H9 (cell line): Measurements from ENCODE around the gene TTLL13. TPM values are rescaled to one million over a fixed set of nuclear protein-coding genes. Genes with fewer than 3 reads are reported as not detected.

ENCODE experiments used
- DNase-seq: peaks from one replicate; pipeline ENCODE4 v3.0.0-alpha.2; 2017
- H2AFZ ChIP-seq: one replicate; pipeline ENCODE4 v1.6.1; 2013; ENCODE audit warnings: mild to moderate bottlenecking, low read length, control low read depth, moderate library complexity
- H2AK5ac ChIP-seq: 2 replicates; pipeline ENCODE4 v1.6.1; 2013; ENCODE audit warnings: low read length, control low read depth, mixed read lengths; ENCODE audit not compliant: insufficient read length
- H2BK120ac ChIP-seq: one replicate; pipeline ENCODE4 v1.6.1; 2013; ENCODE audit warnings: low read depth, mild to moderate bottlenecking, low read length, control low read depth, inconsistent platforms; ENCODE audit not compliant: poor library complexity, severe bottlenecking
- H2BK12ac ChIP-seq: 2 replicates; pipeline ENCODE4 v1.6.1; 2013; ENCODE audit warnings: low read length, control low read depth, mixed read lengths, low read depth; ENCODE audit not compliant: insufficient read length
- H2BK15ac ChIP-seq: 2 replicates; pipeline ENCODE4 v1.6.1; 2013; ENCODE audit warnings: low read depth, low read length, control low read depth
- H2BK20ac ChIP-seq: one replicate; pipeline ENCODE4 v1.6.1; 2013; ENCODE audit warnings: low read depth, mild to moderate bottlenecking, low read length, control low read depth, inconsistent platforms; ENCODE audit not compliant: poor library complexity, severe bottlenecking
- H2BK5ac ChIP-seq: 2 replicates; pipeline ENCODE4 v1.6.1; 2013; ENCODE audit warnings: low read length, control low read depth, mixed read lengths; ENCODE audit not compliant: insufficient read length
- H3K14ac ChIP-seq: 2 replicates; pipeline ENCODE4 v1.6.1; 2013; ENCODE audit warnings: low read length, control low read depth; ENCODE audit not compliant: insufficient read depth
- H3K18ac ChIP-seq: 2 replicates; pipeline ENCODE4 v1.6.1; 2013; ENCODE audit warnings: low read depth, mild to moderate bottlenecking, mixed read lengths, low read length, control low read depth; ENCODE audit not compliant: insufficient read length
- H3K23ac ChIP-seq: 2 replicates; pipeline ENCODE4 v1.6.1; 2013; ENCODE audit warnings: low read length, control low read depth, mixed read lengths, low read depth; ENCODE audit not compliant: insufficient read length
- H3K23me2 ChIP-seq: 2 replicates; pipeline ENCODE4 v1.6.1; 2013; ENCODE audit warnings: low read depth, mild to moderate bottlenecking, mixed read lengths, low read length, control low read depth; ENCODE audit not compliant: insufficient read length, poor library complexity, severe bottlenecking
- H3K27ac ChIP-seq: 2 replicates; pipeline ENCODE4 v1.5.1; 2013; ENCODE audit warnings: low read length, control low read depth, mixed read lengths, low read depth; ENCODE audit not compliant: insufficient read length
- H3K27me3 ChIP-seq: 2 replicates; pipeline ENCODE4 v1.6.1; 2013; ENCODE audit warnings: low read length, control low read depth, inconsistent platforms; ENCODE audit not compliant: insufficient read depth
- H3K4ac ChIP-seq: 2 replicates; pipeline ENCODE4 v1.6.1; 2013; ENCODE audit warnings: low read depth, mild to moderate bottlenecking, control low read depth, inconsistent platforms, low read length, moderate library complexity
- H3K4me1 ChIP-seq: 2 replicates; pipeline ENCODE4 v1.6.1; 2013; ENCODE audit warnings: low read length, control low read depth, inconsistent platforms; ENCODE audit not compliant: insufficient read depth
- H3K4me2 ChIP-seq: 2 replicates; pipeline ENCODE4 v1.6.1; 2013; ENCODE audit warnings: low read length, control low read depth, mixed read lengths; ENCODE audit not compliant: insufficient read length, insufficient read depth
- H3K56ac ChIP-seq: 2 replicates; pipeline ENCODE4 v1.6.1; 2013; ENCODE audit warnings: low read depth, mild to moderate bottlenecking, mixed read lengths, low read length, control low read depth; ENCODE audit not compliant: insufficient read length
- H3K79me1 ChIP-seq: 2 replicates; pipeline ENCODE4 v1.6.1; 2013; ENCODE audit warnings: low read depth, mild to moderate bottlenecking, moderate library complexity, low read length, control low read depth, inconsistent platforms; ENCODE audit not compliant: insufficient read depth, poor library complexity, severe bottlenecking
- H3K79me2 ChIP-seq: 2 replicates; pipeline ENCODE4 v1.6.1; 2013; ENCODE audit warnings: low read length, control low read depth, inconsistent platforms; ENCODE audit not compliant: insufficient read depth
- H3K9ac ChIP-seq: 2 replicates; pipeline ENCODE4 v1.6.1; 2013; ENCODE audit warnings: low read length, control low read depth, mixed read lengths; ENCODE audit not compliant: insufficient read length; ENCODE audit errors: extremely low read depth
- H3K9me3 ChIP-seq: one replicate; pipeline ENCODE4 v1.6.1; 2013; ENCODE audit warnings: low read depth, low read length, inconsistent platforms; ENCODE audit not compliant: control insufficient read depth
- H3T11ph ChIP-seq: one replicate; pipeline ENCODE4 v1.6.1; 2013; ENCODE audit warnings: mild to moderate bottlenecking, low read length, control low read depth, inconsistent platforms
- H4K20me1 ChIP-seq: one replicate; pipeline ENCODE4 v1.6.1; 2013; ENCODE audit not compliant: control insufficient read depth, insufficient read length, insufficient read depth
- H4K5ac ChIP-seq: 2 replicates; pipeline ENCODE4 v1.6.1; 2013; ENCODE audit warnings: low read depth, mild to moderate bottlenecking, mixed read lengths, low read length, control low read depth; ENCODE audit not compliant: insufficient read length
- H4K8ac ChIP-seq: replicated peaks from 2 replicates; pipeline ENCODE4 v1.6.1; 2013; ENCODE audit warnings: low read length, control low read depth, mixed read lengths, low read depth; ENCODE audit not compliant: insufficient read length
- H4K91ac ChIP-seq: 2 replicates; pipeline ENCODE4 v1.6.1; 2013; ENCODE audit warnings: low read depth, mild to moderate bottlenecking, moderate library complexity, mixed read lengths, low read length, control low read depth; ENCODE audit not compliant: insufficient read length
- H3K27ac Mint-ChIP-seq, 3 experiments: 2 replicates in 2 of 3; 3 replicates in 1 of 3; pipeline ENCODE4 v1.8.0; 2020 to 2021; ENCODE audit warnings: mixed read lengths in 3 of 3, mild to moderate bottlenecking in 1 of 3, moderate library complexity in 1 of 3
- H3K27me3 Mint-ChIP-seq: 2 replicates; pipeline ENCODE4 v1.8.0; 2021; ENCODE audit warnings: low read depth, mild to moderate bottlenecking, moderate library complexity, mixed read lengths
- H3K36me3 Mint-ChIP-seq, 3 experiments: 2 replicates in 2 of 3; 3 replicates in 1 of 3; pipeline ENCODE4 v1.8.0; 2020 to 2021; ENCODE audit warnings: low read depth in 3 of 3, mixed read lengths in 3 of 3; ENCODE audit not compliant: insufficient read depth in 1 of 3
- H3K4me1 Mint-ChIP-seq, 2 experiments: 2 replicates each; pipeline ENCODE4 v1.8.0; 2020; ENCODE audit warnings: mixed read lengths in 2 of 2
- H3K4me3 Mint-ChIP-seq, 2 experiments: 2 replicates in 1 of 2; 3 replicates in 1 of 2; pipeline ENCODE4 v1.8.0; 2020 to 2021; ENCODE audit warnings: mild to moderate bottlenecking in 2 of 2, mixed read lengths in 2 of 2, moderate library complexity in 1 of 2
- H3K9me3 Mint-ChIP-seq, 2 experiments: 2 replicates in 1 of 2; 3 replicates in 1 of 2; pipeline ENCODE4 v1.8.0; 2020; ENCODE audit warnings: mild to moderate bottlenecking in 2 of 2, mixed read lengths in 2 of 2, moderate library complexity in 1 of 2
- CTCF ChIP-seq: fragments of 200-600 bp; sonication (generic); conservative IDR thresholded peaks from 3 replicates; pipeline ENCODE4 v1.8.0; 2021; ENCODE audit warnings: antibody characterized with exemption, mild to moderate bottlenecking
- WGBS: extraction: QIAGEN DNeasy Blood & Tissue Kit; methylation state at CpG from one replicate; pipeline ENCODE4 v1.1.7; 2013; ENCODE audit warnings: missing lambda C conversion rate, low lambda C conversion rate, mixed read lengths; ENCODE audit not compliant: insufficient read length; ENCODE audit errors: extremely low coverage; 5-methylcytosine and 5-hydroxymethylcytosine counted together
- total RNA-seq: library from RNA; stranded (reverse); gene quantifications from 2 replicates; pipeline ENCODE4 v1.2.1, GENCODE V29; 2021

The TTLL13 gene
- total RNA-seq, 1 experiment from 2014 or later: not detected

GRCh38 chr15:90225504-90226234, 23.7 kb upstream of the TTLL13 start:
- H2BK5ac ChIP-seq: no peak overlapping the region
- H4K91ac ChIP-seq: no peak overlapping the region
- H3K9ac ChIP-seq: no peak overlapping the region
- no peak for TF ChIP-seq CTCF
- Mint-ChIP-seq H3K27me3 (no peaks in the 10 kb centered on the region), H3K27ac (no peak overlapping the region), H3K9me3 (no peaks in the 10 kb centered on the region), H3K36me3 (peaks cover 32 to 64% (median 59%) of the 10 kb centered on the region in 3 experiments), H3K4me3 (no peak overlapping the region), H3K4me1 (peaks cover 0 to 4% of the 10 kb centered on the region in 2 experiments; a peak in 1 of 4 replicates)
- no peak overlapping the region for H2BK20ac ChIP-seq
- no peak overlapping the region for H3K4ac ChIP-seq
- H3K56ac ChIP-seq: no peak overlapping the region
- no peak overlapping the region for H4K8ac ChIP-seq
- WGBS: no CpG with 5 or more reads among the region's 18 CpGs
- H3K79me1 ChIP-seq: no peaks in the 10 kb centered on the region
- no peak overlapping the region for H3K18ac ChIP-seq
- H3K23ac ChIP-seq: no peak overlapping the region
- no peaks in the 10 kb centered on the region for H3K4me1 ChIP-seq
- no peaks in the 10 kb centered on the region for H3K79me2 ChIP-seq
- no peaks in the 10 kb centered on the region for H3K23me2 ChIP-seq
- no peaks in the 10 kb centered on the region for H3K9me3 ChIP-seq
- no peak overlapping the region for H3K4me2 ChIP-seq
- no peak overlapping the region for H2BK12ac ChIP-seq
- no peak overlapping the region for H2BK15ac ChIP-seq
- H4K20me1 ChIP-seq: no peaks in the 10 kb centered on the region
- no peak overlapping the region for H2AK5ac ChIP-seq
- no peaks in the 10 kb centered on the region for H3K27me3 ChIP-seq
- no peak overlapping the region for H2AFZ ChIP-seq
- no peak overlapping the region for H4K5ac ChIP-seq
- H3K27ac ChIP-seq: no peak overlapping the region
- H3T11ph ChIP-seq: no peak overlapping the region
- no peak for DNase-seq
- no peak overlapping the region for H2BK120ac ChIP-seq
- no peak overlapping the region for H3K14ac ChIP-seq
